MG63 (cell line): ENCODE data around the gene RAF1. TPM values are rescaled to one million over a fixed set of nuclear protein-coding genes. Genes with fewer than 3 reads are reported as not detected.
"Not testable (repeated sequence)": the region's sequence is repeated elsewhere in the genome, so short reads cannot be mapped to it uniquely, and the experiment has no call there.

Source experiments
- DNase-seq: peaks from one replicate; pipeline ENCODE4 v3.0.0-alpha.2; 2020
- H3K27me3 ChIP-seq: fragments of 250-450 bp; sonication (Bioruptor Pico); 2 replicates; pipeline ENCODE4 v1.5.1; 2020; ENCODE audit warnings: mild to moderate bottlenecking, moderate library complexity
- H3K36me3 ChIP-seq: fragments of 250-450 bp; sonication (Bioruptor Pico); 2 replicates; pipeline ENCODE4 v1.5.1; 2020; ENCODE audit warnings: mild to moderate bottlenecking, moderate library complexity
- H3K4me3 ChIP-seq: fragments of 250-450 bp; sonication (Bioruptor Pico); 2 replicates; pipeline ENCODE4 v1.5.1; 2020; ENCODE audit warnings: mild to moderate bottlenecking, moderate library complexity
- H3K9me3 ChIP-seq: fragments of 250-450 bp; sonication (Bioruptor Pico); 2 replicates; pipeline ENCODE4 v1.5.1; 2020; ENCODE audit warnings: mild to moderate bottlenecking, moderate library complexity
- total RNA-seq: library from RNA; depleted of rRNA; stranded (reverse); fragments of >200 nt; shearing (Covaris generic); gene quantifications from 2 replicates; pipeline ENCODE4 v1.2.3, GENCODE V29; 2014; ENCODE audit warnings: low replicate concordance

The RAF1 gene
- total RNA-seq, 1 experiment from 2014 or later: 62.0 TPM

DNA sequence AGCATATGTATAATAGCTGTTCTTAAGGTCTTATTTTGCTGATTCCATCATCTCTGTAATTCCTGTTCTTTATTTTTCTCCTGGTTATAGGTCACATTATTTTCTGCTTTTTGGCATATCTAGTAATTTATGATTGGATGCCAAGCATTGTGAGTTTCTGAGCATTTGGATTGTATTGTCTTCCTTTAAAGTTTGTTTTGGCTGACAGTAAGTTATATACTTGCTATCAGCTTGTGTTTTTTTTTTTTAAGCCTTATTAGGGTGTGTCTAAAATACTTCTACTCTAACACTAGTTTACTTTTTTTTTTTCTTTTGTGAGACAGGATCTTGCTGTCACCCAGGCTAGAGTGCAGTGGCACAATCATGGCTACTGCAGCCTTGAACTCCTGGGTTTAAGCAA lies 96.9 kb downstream of the RAF1 start:
- H3K27me3 ChIP-seq: no peaks in the 10 kb centered on the region
- H3K9me3 ChIP-seq: no peaks in the 10 kb centered on the region
- no peak for DNase-seq
- H3K4me3 ChIP-seq: no peak overlapping the region
- peaks cover 4% of the 10 kb centered on the region; the same call in 1 of the 2 replicates for H3K36me3 ChIP-seq

DNA sequence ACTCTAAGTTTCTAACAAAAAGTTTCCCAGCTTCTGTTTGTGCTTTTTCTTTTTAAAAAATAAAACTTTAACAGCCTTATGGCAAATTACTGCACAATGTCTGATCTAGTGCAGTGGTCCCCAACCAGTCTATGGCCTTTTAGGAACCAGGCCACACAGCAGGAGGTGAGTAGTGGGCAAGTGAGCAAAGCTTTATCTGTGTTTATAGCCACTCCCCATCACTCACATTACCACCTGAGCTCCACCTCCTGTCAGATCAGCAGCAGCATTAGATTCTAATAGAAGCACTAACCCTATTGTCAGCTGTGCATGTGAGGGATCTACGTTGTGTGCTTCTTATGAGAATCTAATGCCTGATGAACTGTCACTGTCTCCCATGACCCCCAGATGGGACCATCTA lies 101.5 kb downstream of the RAF1 start:
- Histone ChIP-seq H3K4me3 (no peak overlapping the region), H3K36me3 (no peaks in the 10 kb centered on the region), H3K27me3 (no peaks in the 10 kb centered on the region), H3K9me3 (no peaks in the 10 kb centered on the region)
- no peak for DNase-seq

- H3K36me3 ChIP-seq: no peaks in the 10 kb centered on the region
- H3K9me3 ChIP-seq: no peaks in the 10 kb centered on the region
- no peak for DNase-seq
- H3K4me3 ChIP-seq: no peak overlapping the region
- no peaks in the 10 kb centered on the region for H3K27me3 ChIP-seq
These were observed 102.5 kb downstream of the RAF1 start for GRCh38 chr3:12561397-12561796.

- no peaks in the 10 kb centered on the region for H3K27me3 ChIP-seq
- H3K4me3 ChIP-seq: no peak overlapping the region
- H3K36me3 ChIP-seq: no peaks in the 10 kb centered on the region
- no peaks in the 10 kb centered on the region for H3K9me3 ChIP-seq
- DNase-seq: no peak
These were observed 103.3 kb downstream of the RAF1 start for GRCh38 chr3:12560505-12561190.

- H3K4me3 ChIP-seq: no peak overlapping the region
- H3K36me3 ChIP-seq: no peaks in the 10 kb centered on the region
- no peak for DNase-seq
- no peaks in the 10 kb centered on the region for H3K9me3 ChIP-seq
- no peaks in the 10 kb centered on the region for H3K27me3 ChIP-seq
These were observed 104.4 kb downstream of the RAF1 start for GRCh38 chr3:12559520-12559919.

DNA sequence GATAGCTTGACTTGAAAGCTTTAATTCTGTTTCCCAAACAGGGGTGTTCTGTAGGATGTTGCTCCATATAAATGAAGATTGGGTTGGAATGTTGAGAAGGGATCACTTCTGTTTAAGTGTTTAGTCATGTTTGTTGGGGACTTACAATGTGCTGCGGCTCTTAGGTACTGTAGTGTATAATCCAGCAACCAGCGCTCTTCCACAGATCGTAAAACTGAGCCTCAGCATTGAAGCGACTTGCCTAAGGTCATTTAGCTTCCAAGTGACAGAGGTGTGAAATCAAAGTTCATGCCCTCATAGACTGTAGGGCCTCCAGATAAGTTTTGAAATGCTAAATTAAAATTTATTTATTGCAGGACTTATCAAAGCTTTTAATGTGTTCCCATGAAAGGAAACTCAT lies 105.2 kb downstream of the RAF1 start:
- no peak for DNase-seq
- no peaks in the 10 kb centered on the region for H3K36me3 ChIP-seq
- H3K4me3 ChIP-seq: peak overlapping the region; percentile 93
- H3K27me3 ChIP-seq: no peaks in the 10 kb centered on the region
- H3K9me3 ChIP-seq: no peaks in the 10 kb centered on the region

DNA sequence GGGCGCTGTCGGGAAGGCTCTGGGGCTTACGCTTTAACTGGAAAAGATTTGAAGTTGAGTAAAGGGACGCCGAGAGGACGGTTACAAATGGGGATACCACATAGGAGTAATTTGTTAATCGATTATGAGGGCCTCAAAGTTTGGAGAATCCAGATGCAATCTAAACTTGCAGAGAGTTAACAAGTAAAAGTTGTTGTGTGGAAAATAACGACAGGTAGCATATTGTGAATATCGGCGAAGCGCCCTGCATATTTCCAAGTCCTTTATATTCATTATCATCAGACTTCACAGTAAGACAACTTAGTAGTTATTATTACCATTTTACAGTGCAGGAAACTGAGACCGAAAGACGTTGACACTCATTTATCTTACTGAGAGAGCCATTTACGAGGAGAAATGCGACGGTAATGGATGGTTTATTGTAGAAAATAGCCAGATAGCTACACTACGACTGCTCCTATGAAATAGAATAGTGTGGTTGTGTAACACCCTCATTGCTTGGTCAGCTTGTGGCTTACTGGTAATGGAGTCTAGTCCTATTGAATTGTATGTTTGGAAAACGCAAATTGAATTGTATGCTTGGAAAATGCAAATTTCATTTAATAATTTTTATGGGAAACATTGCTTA lies 106.3 kb downstream of the RAF1 start:
- H3K4me3 ChIP-seq: peak overlapping the region; percentile 93
- DNase-seq: no peak

GRCh38 chr3:12556690-12557472 lies 107.0 kb downstream of the RAF1 start, which contains the start of gene MKRN2:
TSS of gene MKRN2 (plus strand) at chr3:12557087. CDS start at chr3:12557151, 64 bp downstream.
- no peaks in the 10 kb centered on the region for H3K36me3 ChIP-seq
- H3K9me3 ChIP-seq: no peaks in the 10 kb centered on the region
- peak within 1 kb of the TSS; percentile 93 for H3K4me3 ChIP-seq
- DNase-seq: peak; percentile 86
- H3K27me3 ChIP-seq: no peaks in the 10 kb centered on the region

More for the DNA sequence above, 106.3 kb downstream of the RAF1 start:
- Histone ChIP-seq H3K9me3 (no peaks in the 10 kb centered on the region), H3K36me3 (no peaks in the 10 kb centered on the region), H3K27me3 (no peaks in the 10 kb centered on the region)

GRCh38 chr3:12556314-12556689 lies 107.6 kb downstream of the RAF1 start:
- Histone ChIP-seq H3K36me3 (no peaks in the 10 kb centered on the region), H3K27me3 (no peaks in the 10 kb centered on the region), H3K4me3 (peak overlapping the region; percentile 93), H3K9me3 (no peaks in the 10 kb centered on the region)
- DNase-seq: no peak

- Histone ChIP-seq H3K27me3 (no peaks in the 10 kb centered on the region), H3K9me3 (no peaks in the 10 kb centered on the region), H3K36me3 (no peaks in the 10 kb centered on the region), H3K4me3 (peak overlapping the region; percentile 51)
- DNase-seq: no peak
These were observed 110.0 kb downstream of the RAF1 start for GRCh38 chr3:12553921-12554391.

GRCh38 chr3:12549971-12550760 lies 113.8 kb downstream of the RAF1 start:
- DNase-seq: no peak
- Histone ChIP-seq H3K9me3 (no peaks in the 10 kb centered on the region), H3K4me3 (no peak overlapping the region), H3K27me3 (no peaks in the 10 kb centered on the region), H3K36me3 (no peaks in the 10 kb centered on the region)

- Histone ChIP-seq H3K9me3 (no peaks in the 10 kb centered on the region), H3K4me3 (no peak within 1 kb of the TSS), H3K27me3 (no peaks in the 10 kb centered on the region), H3K36me3 (no peaks in the 10 kb centered on the region)
- DNase-seq: no peak
These were observed 118.5 kb downstream of the RAF1 start, which contains the start of gene MKRN2OS for GRCh38 chr3:12545473-12545791. TSS of gene MKRN2OS (minus strand) at chr3:12545499. CDS start at chr3:12545464, 35 bp downstream.

GRCh38 chr3:12544652-12545472 lies 119.1 kb downstream of the RAF1 start:
- Histone ChIP-seq H3K27me3 (no peaks in the 10 kb centered on the region), H3K9me3 (no peaks in the 10 kb centered on the region), H3K36me3 (no peaks in the 10 kb centered on the region), H3K4me3 (no peak overlapping the region)
- no peak for DNase-seq

- H3K36me3 ChIP-seq, H3K27me3 ChIP-seq, H3K4me3 ChIP-seq, H3K9me3 ChIP-seq, DNase-seq: not testable (repeated sequence)
These were observed 120.4 kb downstream of the RAF1 start for GRCh38 chr3:12543497-12543896.

GRCh38 chr3:12541625-12542024 lies 122.3 kb downstream of the RAF1 start:
- Histone ChIP-seq H3K36me3 (no peaks in the 10 kb centered on the region), H3K27me3 (no peaks in the 10 kb centered on the region), H3K4me3 (no peak overlapping the region), H3K9me3 (no peaks in the 10 kb centered on the region)
- DNase-seq: no peak

- no peaks in the 10 kb centered on the region for H3K9me3 ChIP-seq
- H3K27me3 ChIP-seq: no peaks in the 10 kb centered on the region
- H3K4me3 ChIP-seq: no peak overlapping the region
- DNase-seq: no peak
- H3K36me3 ChIP-seq: no peaks in the 10 kb centered on the region
These were observed 127.5 kb downstream of the RAF1 start for GRCh38 chr3:12536423-12536822.
